ENCODE data around the gene THSD7A.

The THSD7A gene

DNA sequence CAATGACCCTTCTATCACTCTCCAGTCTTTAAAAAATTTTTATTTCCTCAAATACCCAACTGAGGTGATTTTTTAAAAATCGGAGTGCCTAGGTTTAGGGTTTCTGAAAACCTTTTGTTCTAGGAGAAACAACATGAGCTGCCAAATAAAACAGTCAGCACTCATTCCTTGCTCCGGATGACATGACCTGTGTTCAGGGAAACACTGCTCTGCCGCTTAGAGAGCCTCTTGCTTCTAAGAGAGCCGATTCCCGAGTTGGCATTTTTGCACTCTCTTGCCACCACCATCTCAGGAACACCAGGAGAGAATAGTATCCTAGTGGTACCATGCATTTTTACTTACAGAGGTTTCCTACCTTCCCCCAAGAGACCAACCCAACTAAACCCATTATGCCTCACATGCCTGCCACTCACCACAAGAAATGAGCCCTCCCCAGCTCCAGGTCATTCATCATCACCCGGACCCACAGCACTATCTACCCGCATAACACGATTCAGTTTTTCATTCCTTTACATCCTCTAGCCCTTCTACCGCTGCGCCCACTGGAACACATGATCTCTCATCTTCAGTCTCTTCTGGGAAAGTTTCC lies 365.4 kb downstream of the THSD7A start:
- no peak overlapping the region for H3K27ac ChIP-seq (ENCODE audit: low read length)
- H3K36me3 ChIP-seq (ENCODE audit: control insufficient read depth in 2 of 2, insufficient read depth in 2 of 2, low read length in 2 of 2): no peaks in the 10 kb centered on the region
- no peaks in the 10 kb centered on the region for H3K9me3 ChIP-seq (ENCODE audit: control insufficient read depth in 2 of 2, low read length in 2 of 2)
- H3K27me3 ChIP-seq (ENCODE audit: control insufficient read depth in 1 of 2, insufficient read depth in 2 of 2, low read length in 2 of 2): no peaks in the 10 kb centered on the region
- H3K9ac ChIP-seq (ENCODE audit: low read length in 2 of 2): no peak overlapping the region
- H3K4me3 ChIP-seq (ENCODE audit: low read length in 2 of 2): no peak overlapping the region
- no peaks in the 10 kb centered on the region for H3K4me1 ChIP-seq (ENCODE audit: control insufficient read depth, insufficient read depth, low read length)

DNA sequence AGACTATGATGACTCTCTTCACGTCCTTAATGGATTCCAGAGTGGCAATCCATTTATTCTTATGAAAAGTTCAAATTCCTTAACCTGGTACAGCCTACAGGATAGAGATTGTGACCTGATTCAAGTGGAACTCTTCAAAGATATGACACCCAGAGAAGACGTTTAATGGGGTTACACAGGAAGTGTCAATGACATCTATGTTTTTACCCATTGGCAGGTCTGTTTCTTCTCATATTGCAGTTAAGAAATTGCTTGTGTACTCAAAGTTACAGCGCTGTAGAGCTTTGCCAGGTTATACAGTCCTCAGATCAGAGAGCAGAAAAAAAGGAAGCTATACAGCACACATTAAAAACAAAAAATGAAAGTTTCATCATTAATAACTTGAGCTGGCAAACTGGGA lies 367.4 kb downstream of the THSD7A start:
- H3K27ac ChIP-seq (ENCODE audit: low read length): no peak overlapping the region
- H3K4me3 ChIP-seq (ENCODE audit: low read length in 2 of 2): no peak overlapping the region
- no peaks in the 10 kb centered on the region for H3K4me1 ChIP-seq (ENCODE audit: control insufficient read depth, insufficient read depth, low read length)
- H3K36me3 ChIP-seq (ENCODE audit: control insufficient read depth in 2 of 2, insufficient read depth in 2 of 2, low read length in 2 of 2): no peaks in the 10 kb centered on the region
- no peaks in the 10 kb centered on the region for H3K9me3 ChIP-seq (ENCODE audit: control insufficient read depth in 2 of 2, low read length in 2 of 2)
- H3K9ac ChIP-seq (ENCODE audit: low read length in 2 of 2): no peak overlapping the region
- H3K27me3 ChIP-seq (ENCODE audit: control insufficient read depth in 1 of 2, insufficient read depth in 2 of 2, low read length in 2 of 2): no peaks in the 10 kb centered on the region

DNA sequence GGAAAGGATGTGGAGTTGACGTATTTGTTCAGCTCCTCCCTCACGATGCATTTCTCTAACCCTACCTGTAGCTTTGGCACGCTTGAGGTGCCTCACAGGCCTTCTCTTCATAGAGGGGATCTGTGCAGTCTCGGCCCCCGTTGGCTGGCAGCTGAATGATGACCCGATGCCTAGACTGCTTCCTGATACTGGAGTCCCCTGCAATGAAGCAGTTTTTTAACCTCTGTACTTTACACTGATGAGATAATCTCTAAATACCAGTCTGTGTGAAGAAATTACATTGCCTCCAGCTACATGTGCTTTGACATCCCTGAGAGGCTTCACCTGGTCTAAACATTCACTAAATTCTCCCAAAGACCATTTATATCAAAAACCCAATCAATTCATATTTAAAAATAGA lies 370.1 kb downstream of the THSD7A start:
- Histone ChIP-seq H3K36me3 (ENCODE audit: control insufficient read depth in 2 of 2, insufficient read depth in 2 of 2, low read length in 2 of 2) (no peaks in the 10 kb centered on the region), H3K9ac (ENCODE audit: low read length in 2 of 2) (no peak overlapping the region), H3K27me3 (ENCODE audit: control insufficient read depth in 1 of 2, insufficient read depth in 2 of 2, low read length in 2 of 2) (no peaks in the 10 kb centered on the region), H3K27ac (ENCODE audit: low read length) (no peak overlapping the region), H3K9me3 (ENCODE audit: control insufficient read depth in 2 of 2, low read length in 2 of 2) (no peaks in the 10 kb centered on the region), H3K4me1 (ENCODE audit: control insufficient read depth, insufficient read depth, low read length) (no peaks in the 10 kb centered on the region), H3K4me3 (ENCODE audit: low read length in 2 of 2) (no peak overlapping the region)

DNA sequence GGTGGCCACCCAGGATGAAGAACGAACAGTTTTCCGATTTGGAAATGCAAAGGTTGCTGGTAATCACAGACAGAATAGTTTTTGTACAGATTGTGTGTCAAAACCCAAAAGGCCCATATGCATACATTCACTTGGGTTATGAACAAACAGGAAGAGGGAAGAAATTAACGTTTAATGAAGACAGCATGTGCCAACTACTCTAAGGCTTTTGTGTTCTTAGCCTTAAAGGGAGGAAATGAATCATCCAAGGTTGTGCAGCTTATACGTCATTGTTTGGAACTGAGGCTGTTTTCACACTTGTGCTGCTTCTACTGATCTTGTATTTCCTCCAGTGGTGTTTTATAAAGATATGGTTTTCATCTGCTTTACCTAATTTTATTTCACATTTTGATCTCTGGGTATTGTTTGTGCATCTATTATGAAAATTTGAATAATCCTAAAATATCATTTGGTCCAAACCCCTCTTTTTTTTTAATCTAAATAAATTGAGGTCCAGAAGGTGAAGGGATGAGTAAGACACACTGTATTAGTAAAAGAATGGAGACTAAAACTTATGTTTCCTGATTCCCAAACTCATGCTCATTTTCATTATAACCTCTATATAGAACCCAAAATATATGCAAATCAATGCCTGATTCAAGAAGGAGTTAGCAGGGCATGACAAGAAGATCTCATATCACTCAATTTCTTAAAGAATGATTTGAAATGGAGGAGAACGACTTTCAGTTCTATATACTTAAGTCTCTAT lies 373.1 kb downstream of the THSD7A start:
- no peak overlapping the region for H3K27ac ChIP-seq (ENCODE audit: low read length)
- no peak overlapping the region for H3K9ac ChIP-seq (ENCODE audit: low read length in 2 of 2)
- H3K36me3 ChIP-seq (ENCODE audit: control insufficient read depth in 2 of 2, insufficient read depth in 2 of 2, low read length in 2 of 2): no peaks in the 10 kb centered on the region

DNA sequence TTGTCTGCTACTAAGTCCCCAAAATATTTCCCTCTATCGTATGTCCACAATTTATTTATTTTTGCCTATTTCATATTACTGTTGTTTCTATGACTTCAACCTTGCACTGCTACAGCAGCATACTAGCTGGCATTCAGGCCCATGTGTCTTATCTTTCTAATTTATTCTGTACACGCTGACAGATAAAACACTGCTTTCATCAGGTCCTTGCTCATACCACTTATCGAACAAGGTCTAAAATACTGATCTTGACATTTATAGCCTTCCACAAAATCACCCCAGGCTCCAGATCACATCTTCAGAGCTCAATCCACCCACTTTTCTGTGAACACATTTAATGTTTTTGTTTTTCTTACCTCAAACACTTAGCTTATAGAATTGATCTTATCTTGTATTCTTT lies 374.6 kb downstream of the THSD7A start:
- Histone ChIP-seq H3K9me3 (ENCODE audit: control insufficient read depth in 2 of 2, low read length in 2 of 2) (no peaks in the 10 kb centered on the region), H3K9ac (ENCODE audit: low read length in 2 of 2) (no peak overlapping the region)

More for the DNA sequence above, 373.1 kb downstream of the THSD7A start:
- Histone ChIP-seq H3K4me1 (ENCODE audit: control insufficient read depth, insufficient read depth, low read length) (no peaks in the 10 kb centered on the region), H3K4me3 (ENCODE audit: low read length in 2 of 2) (no peak overlapping the region), H3K9me3 (ENCODE audit: control insufficient read depth in 2 of 2, low read length in 2 of 2) (no peaks in the 10 kb centered on the region), H3K27me3 (ENCODE audit: control insufficient read depth in 1 of 2, insufficient read depth in 2 of 2, low read length in 2 of 2) (no peaks in the 10 kb centered on the region)

DNA sequence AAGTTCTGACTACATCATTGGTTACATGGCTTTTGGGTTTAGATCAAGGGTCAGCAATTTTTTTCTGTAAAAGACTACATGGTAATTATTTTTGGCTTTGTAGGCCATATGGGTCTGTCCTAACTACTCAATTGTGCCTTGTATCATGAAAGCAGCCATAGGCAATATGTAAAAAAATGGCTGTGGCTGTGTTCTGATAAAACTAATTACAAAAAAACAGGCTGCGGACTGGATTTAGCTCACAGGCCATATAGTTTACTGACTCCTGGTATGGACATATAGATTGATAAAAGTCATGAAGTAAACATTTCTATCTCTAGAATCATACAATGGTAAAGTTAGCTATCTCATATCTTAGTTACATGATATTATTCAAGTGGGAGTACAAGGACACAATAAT lies 375.4 kb downstream of the THSD7A start:
- Histone ChIP-seq H3K4me1 (ENCODE audit: control insufficient read depth, insufficient read depth, low read length) (no peaks in the 10 kb centered on the region), H3K9me3 (ENCODE audit: control insufficient read depth in 2 of 2, low read length in 2 of 2) (no peaks in the 10 kb centered on the region), H3K27me3 (ENCODE audit: control insufficient read depth in 1 of 2, insufficient read depth in 2 of 2, low read length in 2 of 2) (no peaks in the 10 kb centered on the region), H3K4me3 (ENCODE audit: low read length in 2 of 2) (no peak overlapping the region), H3K27ac (ENCODE audit: low read length) (no peak overlapping the region), H3K36me3 (ENCODE audit: control insufficient read depth in 2 of 2, insufficient read depth in 2 of 2, low read length in 2 of 2) (no peaks in the 10 kb centered on the region), H3K9ac (ENCODE audit: low read length in 2 of 2) (no peak overlapping the region)

More for the DNA sequence above, 374.6 kb downstream of the THSD7A start:
- no peak overlapping the region for H3K4me3 ChIP-seq (ENCODE audit: low read length in 2 of 2)
- no peaks in the 10 kb centered on the region for H3K36me3 ChIP-seq (ENCODE audit: control insufficient read depth in 2 of 2, insufficient read depth in 2 of 2, low read length in 2 of 2)
- H3K27me3 ChIP-seq (ENCODE audit: control insufficient read depth in 1 of 2, insufficient read depth in 2 of 2, low read length in 2 of 2): no peaks in the 10 kb centered on the region
- H3K4me1 ChIP-seq (ENCODE audit: control insufficient read depth, insufficient read depth, low read length): no peaks in the 10 kb centered on the region
- H3K27ac ChIP-seq (ENCODE audit: low read length): no peak overlapping the region

DNA sequence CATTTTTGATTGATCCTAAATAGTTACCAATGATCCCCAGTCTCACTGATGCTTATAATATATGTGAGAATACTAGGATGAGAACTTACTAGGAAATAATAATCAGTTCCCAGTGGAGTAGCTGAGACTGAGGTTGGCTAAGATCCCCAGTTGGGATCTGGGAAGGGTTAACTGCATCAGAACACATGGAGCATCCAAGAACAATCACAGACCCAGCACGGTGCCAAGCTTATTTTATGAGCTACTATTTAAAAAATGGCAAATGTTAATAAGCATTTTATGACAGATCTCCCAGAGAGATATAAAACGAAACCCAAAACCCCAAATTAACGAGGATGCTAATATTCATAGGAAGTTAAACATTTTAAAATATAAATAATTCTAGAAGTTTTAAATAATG lies 379.5 kb downstream of the THSD7A start:
- Histone ChIP-seq H3K36me3 (ENCODE audit: control insufficient read depth in 2 of 2, insufficient read depth in 2 of 2, low read length in 2 of 2) (no peaks in the 10 kb centered on the region), H3K4me3 (ENCODE audit: low read length in 2 of 2) (no peak overlapping the region), H3K27me3 (ENCODE audit: control insufficient read depth in 1 of 2, insufficient read depth in 2 of 2, low read length in 2 of 2) (no peaks in the 10 kb centered on the region), H3K4me1 (ENCODE audit: control insufficient read depth, insufficient read depth, low read length) (no peaks in the 10 kb centered on the region), H3K9me3 (ENCODE audit: control insufficient read depth in 2 of 2, low read length in 2 of 2) (no peaks in the 10 kb centered on the region), H3K27ac (ENCODE audit: low read length) (no peak overlapping the region), H3K9ac (ENCODE audit: low read length in 2 of 2) (no peak overlapping the region)

DNA sequence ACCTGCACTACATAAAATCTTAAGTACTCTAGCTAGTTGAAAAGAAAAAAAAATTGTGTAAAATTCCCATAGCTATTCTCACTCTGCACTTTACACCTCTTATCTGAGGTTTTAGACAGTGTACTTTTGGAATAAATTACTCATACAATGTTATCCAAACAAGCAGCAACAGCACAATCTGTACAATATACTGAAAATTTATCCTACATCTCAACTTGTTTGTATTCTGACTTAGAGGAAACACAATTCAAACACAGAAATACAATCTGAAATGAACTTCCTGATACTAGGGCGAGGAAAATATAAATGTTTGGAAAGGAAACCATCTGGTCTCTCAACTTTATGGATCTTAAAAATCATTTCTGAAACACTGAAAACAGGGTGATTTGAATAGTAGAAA lies 381.7 kb downstream of the THSD7A start:
- H3K4me1 ChIP-seq (ENCODE audit: control insufficient read depth, insufficient read depth, low read length): no peaks in the 10 kb centered on the region
- no peak overlapping the region for H3K4me3 ChIP-seq (ENCODE audit: low read length in 2 of 2)
- H3K27me3 ChIP-seq (ENCODE audit: control insufficient read depth in 1 of 2, insufficient read depth in 2 of 2, low read length in 2 of 2): no peaks in the 10 kb centered on the region
- no peaks in the 10 kb centered on the region for H3K36me3 ChIP-seq (ENCODE audit: control insufficient read depth in 2 of 2, insufficient read depth in 2 of 2, low read length in 2 of 2)
- no peak overlapping the region for H3K9ac ChIP-seq (ENCODE audit: low read length in 2 of 2)
- H3K27ac ChIP-seq (ENCODE audit: low read length): no peak overlapping the region
- H3K9me3 ChIP-seq (ENCODE audit: control insufficient read depth in 2 of 2, low read length in 2 of 2): no peaks in the 10 kb centered on the region

DNA sequence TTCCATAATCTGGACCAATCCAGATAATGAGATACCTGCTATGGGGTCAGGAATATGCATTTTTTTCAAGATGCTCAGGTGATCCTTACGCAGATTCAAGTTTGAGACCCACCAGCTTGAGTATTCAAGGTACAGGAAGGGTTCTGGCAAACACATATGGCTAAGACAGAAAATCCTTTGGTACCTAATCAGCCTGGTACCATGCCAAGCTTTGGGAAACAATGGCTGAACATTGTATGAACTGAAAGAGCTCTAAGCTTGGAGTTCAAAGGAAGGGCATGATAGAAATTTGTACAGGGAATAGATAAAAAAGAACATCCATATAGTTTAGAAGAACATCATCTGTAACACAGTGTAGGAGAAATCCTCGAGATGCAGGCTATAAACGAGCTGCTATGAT lies 382.7 kb downstream of the THSD7A start:
- H3K4me1 ChIP-seq (ENCODE audit: control insufficient read depth, insufficient read depth, low read length): no peaks in the 10 kb centered on the region
- H3K27ac ChIP-seq (ENCODE audit: low read length): no peak overlapping the region
- H3K27me3 ChIP-seq (ENCODE audit: control insufficient read depth in 1 of 2, insufficient read depth in 2 of 2, low read length in 2 of 2): no peaks in the 10 kb centered on the region
- H3K36me3 ChIP-seq (ENCODE audit: control insufficient read depth in 2 of 2, insufficient read depth in 2 of 2, low read length in 2 of 2): no peaks in the 10 kb centered on the region
- no peak overlapping the region for H3K9ac ChIP-seq (ENCODE audit: low read length in 2 of 2)
- H3K4me3 ChIP-seq (ENCODE audit: low read length in 2 of 2): no peak overlapping the region
- no peaks in the 10 kb centered on the region for H3K9me3 ChIP-seq (ENCODE audit: control insufficient read depth in 2 of 2, low read length in 2 of 2)

DNA sequence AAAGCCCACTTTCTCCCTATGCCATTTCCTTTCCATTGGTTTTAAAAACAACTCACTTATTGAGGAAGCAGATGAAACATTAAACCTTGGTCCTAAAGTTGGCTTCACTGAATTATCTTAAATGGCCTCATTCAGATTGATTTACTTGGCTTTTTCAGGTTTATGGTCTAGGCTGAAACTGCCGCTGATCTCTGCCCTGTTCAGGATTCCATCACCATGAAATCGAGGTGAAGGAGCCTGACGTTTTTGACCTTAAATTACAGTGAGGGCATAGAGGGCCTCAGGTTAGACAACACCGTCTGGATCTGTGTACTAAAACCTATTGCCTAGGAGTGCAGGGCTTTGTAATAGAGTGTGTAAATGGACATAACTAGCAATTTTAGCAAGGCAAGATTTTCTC lies 383.7 kb downstream of the THSD7A start:
- Histone ChIP-seq H3K4me3 (ENCODE audit: low read length in 2 of 2) (no peak overlapping the region), H3K36me3 (ENCODE audit: control insufficient read depth in 2 of 2, insufficient read depth in 2 of 2, low read length in 2 of 2) (no peaks in the 10 kb centered on the region), H3K27ac (ENCODE audit: low read length) (no peak overlapping the region), H3K4me1 (ENCODE audit: control insufficient read depth, insufficient read depth, low read length) (no peaks in the 10 kb centered on the region), H3K27me3 (ENCODE audit: control insufficient read depth in 1 of 2, insufficient read depth in 2 of 2, low read length in 2 of 2) (no peaks in the 10 kb centered on the region), H3K9me3 (ENCODE audit: control insufficient read depth in 2 of 2, low read length in 2 of 2) (no peaks in the 10 kb centered on the region), H3K9ac (ENCODE audit: low read length in 2 of 2) (no peak overlapping the region)

DNA sequence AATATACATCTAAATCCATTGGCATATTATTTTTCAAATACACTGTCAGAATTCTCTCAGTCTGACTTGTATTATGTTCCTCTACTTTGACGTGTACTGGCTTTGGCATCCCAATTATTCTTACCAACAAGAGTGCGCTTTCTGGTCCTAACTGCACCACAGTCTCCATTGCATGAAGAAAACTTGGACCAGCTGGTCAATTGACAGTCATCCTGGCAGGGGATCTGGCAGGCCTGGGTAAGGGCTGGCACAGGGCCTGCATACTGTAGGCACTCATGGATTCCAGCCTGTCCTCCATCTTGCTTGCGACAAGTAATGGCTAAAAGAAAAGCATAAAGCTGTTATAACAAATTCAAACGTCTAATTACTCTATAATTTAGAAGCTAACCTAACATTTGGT lies 384.9 kb downstream of the THSD7A start:
- Histone ChIP-seq H3K36me3 (ENCODE audit: control insufficient read depth in 2 of 2, insufficient read depth in 2 of 2, low read length in 2 of 2) (no peaks in the 10 kb centered on the region), H3K4me1 (ENCODE audit: control insufficient read depth, insufficient read depth, low read length) (no peaks in the 10 kb centered on the region), H3K4me3 (ENCODE audit: low read length in 2 of 2) (no peak overlapping the region), H3K27ac (ENCODE audit: low read length) (no peak overlapping the region), H3K27me3 (ENCODE audit: control insufficient read depth in 1 of 2, insufficient read depth in 2 of 2, low read length in 2 of 2) (no peaks in the 10 kb centered on the region), H3K9ac (ENCODE audit: low read length in 2 of 2) (no peak overlapping the region), H3K9me3 (ENCODE audit: control insufficient read depth in 2 of 2, low read length in 2 of 2) (no peaks in the 10 kb centered on the region)
